Thyroid gland (tissue), 4 donors: ENCODE measurements around the gene DEPDC7. TPM values are rescaled to one million over a fixed set of nuclear protein-coding genes. Genes with fewer than 3 reads are reported as not detected.

Experiments used
- DNase-seq, 2 donors: peaks; one replicate each; pipeline ENCODE4 v3.0.0-alpha.2; 2019
- H3K27ac ChIP-seq, 3 donors: fragments of 200-600 bp; sonication (generic); 1 replicate in 2 of 3; 2 replicates in 1 of 3; pipeline ENCODE4 v1.5.1; 2016 to 2019; ENCODE audit warnings: mild to moderate bottlenecking in 1 of 3, moderate library complexity in 1 of 3
- H3K27me3 ChIP-seq: fragments of 200-600 bp; sonication (generic); one replicate; pipeline ENCODE4 v1.5.1; 2019
- H3K36me3 ChIP-seq, 2 donors: fragments of 200-600 bp; sonication (generic); one replicate each; pipeline ENCODE4 v1.5.1; 2016 to 2019
- H3K4me1 ChIP-seq, 2 donors: fragments of 200-600 bp; sonication (generic); one replicate each; pipeline ENCODE4 v1.5.1; 2017 to 2019
- H3K4me3 ChIP-seq, 3 donors: fragments of 200-600 bp; sonication (generic); replicated peaks in 1 of 3; 1 replicate in 2 of 3; 2 replicates in 1 of 3; pipeline ENCODE4 v1.5.1; 2016; ENCODE audit warnings: mild to moderate bottlenecking in 1 of 3
- H3K9me3 ChIP-seq: fragments of 200-600 bp; sonication (generic); one replicate; pipeline ENCODE4 v1.5.1; 2017
- CTCF ChIP-seq, 6 experiments: fragments of 200-600 bp in 3 of 6; fragments of 450-650 bp in 3 of 6; sonication (generic) in 3 of 6; IDR thresholded peaks; one replicate each; pipeline ENCODE4 v1.5.1; 2016 to 2019; ENCODE audit warnings: antibody characterized with exemption in 6 of 6, mild to moderate bottlenecking in 2 of 6, inconsistent platforms in 1 of 6, moderate library complexity in 1 of 6
- POLR2A ChIP-seq, 2 donors: fragments of 450-650 bp; IDR thresholded peaks; one replicate each; pipeline ENCODE4 v1.6.1; 2017; ENCODE audit warnings: antibody characterized with exemption in 2 of 2, mild to moderate bottlenecking in 2 of 2, moderate library complexity in 1 of 2
- WGBS, 2 donors: methylation state at CpG; one replicate each; pipeline ENCODE4 v1.1.5; 2017; 5-methylcytosine and 5-hydroxymethylcytosine counted together
- intact Hi-C: fragments of 100-400 bp; cut with DNase I; formaldehyde crosslinking; loops from one replicate; pipeline ENCODE4 v1.15.1; 2023
- small RNA-seq: library from RNA; depleted of rRNA; stranded (forward); fragments of <200 nt; gene quantifications from one replicate; pipeline ENCODE3, GENCODE V24; 2016
- total RNA-seq, 4 donors: library from RNA; depleted of rRNA; stranded (reverse); fragments of >200 nt; gene quantifications; one replicate each; pipeline ENCODE4 v1.2.3, GENCODE V29; 2016

The DEPDC7 gene
- total RNA-seq, 4 donors from 2014 or later = 0.63 to 2.6 (median 1.6) TPM; not detected in 1

DNA sequence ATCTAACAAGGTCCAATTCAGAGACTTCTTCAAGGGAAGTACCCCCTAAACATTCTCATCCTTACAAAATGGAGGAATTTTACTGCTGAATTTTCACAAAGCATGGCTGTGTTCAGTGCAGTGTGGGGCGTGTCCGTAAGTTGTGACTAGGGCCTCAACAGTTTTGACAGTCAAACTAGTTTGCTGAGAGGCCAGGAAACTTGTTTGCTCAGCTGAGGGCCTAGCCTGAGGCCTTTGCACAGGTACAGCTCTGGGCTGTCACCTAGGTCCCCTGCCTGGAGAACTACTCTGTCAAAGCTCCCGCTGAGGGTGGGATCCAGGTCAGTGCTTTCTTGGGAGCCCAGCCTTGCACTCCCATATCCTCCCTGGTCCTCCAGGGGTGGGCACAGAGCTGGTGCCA lies 51.6 kb downstream of the DEPDC7 start:
- Histone ChIP-seq H3K4me3 (no peak overlapping the region), H3K27ac (peak overlapping the region; percentile 38 to 68 (median 59)), H3K27me3 (no peaks in the 10 kb centered on the region), H3K36me3 (peaks cover 10 to 25% of the 10 kb centered on the region in 2 donors), H3K9me3 (no peaks in the 10 kb centered on the region), H3K4me1 (peaks cover 10 to 13% of the 10 kb centered on the region in 2 donors)
- 45 to 68% methylated on average over 3 of the region's 3 CpGs for WGBS, 2 donors
- peak; percentile 64 to 78 for DNase-seq
- intact Hi-C loops = loop anchor here (10.0 kb wide), 1 partner anchor 262 kb away; no protein-coding TSS in a partner anchor
- no peak for TF ChIP-seq CTCF (IDR thresholded peaks at IDR 0.05)
- no peak for TF ChIP-seq POLR2A (IDR thresholded peaks at IDR 0.05)

DNA sequence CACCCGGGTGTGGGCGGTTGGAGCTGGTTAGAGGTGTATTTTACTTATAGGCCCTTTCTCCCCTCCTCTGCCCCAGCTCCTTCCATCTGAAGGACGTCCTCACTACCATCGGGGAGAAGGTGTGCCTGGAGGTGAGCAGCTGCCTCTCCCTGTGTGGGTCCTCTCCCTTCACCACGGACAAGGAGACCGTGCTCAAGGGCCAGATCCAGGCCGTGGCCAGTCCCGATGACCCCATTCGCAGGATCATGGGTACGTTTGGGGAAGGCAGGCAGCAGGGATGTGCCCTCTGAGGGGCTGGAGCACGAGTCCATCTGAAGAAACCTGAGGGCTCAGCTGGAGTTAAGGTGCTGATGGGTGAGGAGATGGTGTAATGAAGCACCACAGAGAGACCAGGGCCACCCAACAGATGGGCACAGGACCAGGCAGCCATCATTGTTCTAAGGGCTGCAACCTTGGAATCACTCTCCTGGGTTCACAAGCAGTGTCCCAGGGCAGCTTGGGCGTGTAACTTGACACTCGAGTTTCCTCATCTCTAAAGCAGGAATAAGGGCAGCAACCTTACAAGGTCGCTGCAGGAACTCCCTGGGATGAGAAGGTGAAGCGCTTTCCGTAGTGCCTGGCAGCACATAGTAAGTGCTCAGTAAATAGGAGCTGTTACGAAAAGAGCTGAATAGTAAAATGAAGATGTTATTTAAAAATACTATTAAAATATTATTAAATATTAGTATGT lies 53.1 kb downstream of the DEPDC7 start:
- 94% methylated on average over 17 of the region's 17 CpGs for WGBS, 2 donors
- peaks cover 14 to 33% of the 10 kb centered on the region in 2 donors for H3K36me3 ChIP-seq
- intact Hi-C loops = loop anchor here (10.0 kb wide), 1 partner anchor 264 kb away; no protein-coding TSS in a partner anchor
- no peak for DNase-seq
- TF ChIP-seq POLR2A (IDR thresholded peaks at IDR 0.05) (no peak), CTCF (IDR thresholded peaks at IDR 0.05) (no peak)
- no peaks in the 10 kb centered on the region for H3K9me3 ChIP-seq
- no peak overlapping the region for H3K4me3 ChIP-seq
- no peaks in the 10 kb centered on the region for H3K27me3 ChIP-seq
- H3K27ac ChIP-seq = no peak overlapping the region
- peaks cover 10 to 13% of the 10 kb centered on the region in 2 donors for H3K4me1 ChIP-seq

DNA sequence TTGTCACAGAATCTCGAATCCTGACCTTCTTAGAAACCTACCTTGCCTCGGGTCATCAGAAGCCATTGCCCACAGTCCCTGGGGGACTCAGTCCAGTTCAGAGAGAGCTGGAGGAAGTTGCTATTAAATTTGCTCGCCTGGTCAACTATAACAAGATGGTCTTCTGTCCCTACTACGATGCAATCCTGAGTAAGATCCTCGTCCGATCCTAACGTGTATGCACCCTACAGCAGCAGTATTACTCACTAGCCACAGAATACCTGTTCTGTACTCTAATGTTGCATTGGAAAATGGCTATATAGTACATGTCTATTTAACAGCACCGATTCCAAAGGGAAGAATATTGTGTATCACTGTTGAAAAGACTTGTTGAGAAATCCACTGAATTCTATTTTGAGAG lies 56.8 kb downstream of the DEPDC7 start:
- TF ChIP-seq POLR2A (IDR thresholded peaks at IDR 0.05) (no peak), CTCF (IDR thresholded peaks at IDR 0.05) (no peak)
- no peak overlapping the region for H3K27ac ChIP-seq
- no peaks in the 10 kb centered on the region for H3K9me3 ChIP-seq
- no peak for DNase-seq
- H3K4me1 ChIP-seq = peaks cover 3 to 4% of the 10 kb centered on the region in 2 donors
- H3K27me3 ChIP-seq = no peaks in the 10 kb centered on the region
- peaks cover 21 to 33% of the 10 kb centered on the region in 2 donors for H3K36me3 ChIP-seq
- intact Hi-C loops = no loop called here
- 88 to 93% methylated on average over 8 of the region's 8 CpGs for WGBS, 2 donors
- H3K4me3 ChIP-seq = no peak overlapping the region

Small RNAs within 50 kb of the gene (small RNA-seq; reads per million reads assigned to genes)
- not detected for gene RF00019

Other genes starting within 250 kb of the DEPDC7 start
- gene CCDC73, start 221.2 kb upstream of the DEPDC7 start, total RNA-seq = under 1 TPM in 2 of 4 donors, not detected in 2; 0.15 to 0.27 TPM
- gene PRRG4, start 186.0 kb upstream of the DEPDC7 start, total RNA-seq = 10 to 100 TPM; 13.4 to 20.8 (median 17.7) TPM
- gene QSER1, start 123.1 kb upstream of the DEPDC7 start, total RNA-seq = 10 to 100 TPM; 35.5 to 59.9 (median 42.6) TPM
- gene TCP11L1, start 23.7 kb downstream of the DEPDC7 start, total RNA-seq = 10 to 100 TPM; 11.9 to 19.5 (median 17.2) TPM
- 10 to 100 TPM; 18.1 to 30.4 (median 26.2) TPM for gene CSTF3, start 145.6 kb downstream of the DEPDC7 start, total RNA-seq
- 100 to 1,000 TPM; 156 to 377 (median 216) TPM for gene HIPK3, start 241.5 kb downstream of the DEPDC7 start, total RNA-seq